SK-N-SH treated with all-trans-retinoic acid at 6 μM for 48 hours (cell line): ENCODE results near the gene C19orf85.

Experiments
- ESRRG ChIP-seq: fragments of 250-450 bp; sonication (Bioruptor Pico); IDR thresholded peaks from 2 replicates; pipeline ENCODE4 v1.6.1; 2021; ENCODE audit warnings: mild to moderate bottlenecking
- ISL1 ChIP-seq: fragments of 250-450 bp; sonication (Bioruptor Pico); IDR thresholded peaks from 2 replicates; pipeline ENCODE4 v2.1.2; 2022; ENCODE audit warnings: mild to moderate bottlenecking, moderate library complexity
- SNAI2 ChIP-seq: fragments of 250-450 bp; sonication (Bioruptor Pico); IDR thresholded peaks from 2 replicates; pipeline ENCODE4 v1.5.0; 2020; ENCODE audit warnings: mild to moderate bottlenecking, moderate library complexity
- TF ChIP-seq, protein P1 (sequence below): fragments of 250-450 bp; sonication (Bioruptor Pico); IDR thresholded peaks from 2 replicates; pipeline ENCODE4 v1.8.0; 2020; ENCODE audit warnings: mild to moderate bottlenecking, moderate library complexity, borderline replicate concordance

DNA sequence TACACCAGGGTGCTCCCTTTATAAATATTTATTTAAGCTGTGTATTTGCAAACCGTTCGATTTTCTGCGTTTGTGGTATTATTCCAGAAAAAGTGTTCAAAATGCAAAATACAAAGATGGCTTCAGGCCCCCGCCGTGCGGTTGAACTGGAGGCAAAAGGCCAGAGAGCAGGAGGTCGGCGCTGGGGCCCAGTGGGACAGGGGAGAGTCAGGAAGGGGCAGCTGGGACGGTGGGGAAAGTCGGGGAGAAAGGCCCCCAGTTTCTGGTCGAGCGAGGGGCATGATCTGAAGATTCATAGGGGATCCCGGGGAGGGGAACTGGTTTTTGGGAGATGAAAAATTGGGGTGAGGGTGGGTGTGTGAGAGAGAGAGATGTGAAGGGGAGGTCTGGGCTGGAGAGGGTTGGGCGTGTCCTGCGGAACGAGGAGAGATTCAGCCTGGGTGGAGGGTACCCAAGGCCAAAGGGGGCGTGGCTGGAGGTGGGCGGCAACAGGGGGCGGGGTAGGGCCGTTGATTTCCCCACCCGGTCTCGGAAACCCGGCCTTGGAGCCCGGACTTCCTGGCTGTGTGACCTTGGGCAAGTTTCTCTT, 3.8 kb downstream of the C19orf85 start:
- TF ChIP-seq ISL1 (CRISPR knock-in tag) (no peak), SNAI2 (CRISPR knock-in tag) (no peak), ESRRG (no peak)
- TF ChIP-seq, protein P1, sequence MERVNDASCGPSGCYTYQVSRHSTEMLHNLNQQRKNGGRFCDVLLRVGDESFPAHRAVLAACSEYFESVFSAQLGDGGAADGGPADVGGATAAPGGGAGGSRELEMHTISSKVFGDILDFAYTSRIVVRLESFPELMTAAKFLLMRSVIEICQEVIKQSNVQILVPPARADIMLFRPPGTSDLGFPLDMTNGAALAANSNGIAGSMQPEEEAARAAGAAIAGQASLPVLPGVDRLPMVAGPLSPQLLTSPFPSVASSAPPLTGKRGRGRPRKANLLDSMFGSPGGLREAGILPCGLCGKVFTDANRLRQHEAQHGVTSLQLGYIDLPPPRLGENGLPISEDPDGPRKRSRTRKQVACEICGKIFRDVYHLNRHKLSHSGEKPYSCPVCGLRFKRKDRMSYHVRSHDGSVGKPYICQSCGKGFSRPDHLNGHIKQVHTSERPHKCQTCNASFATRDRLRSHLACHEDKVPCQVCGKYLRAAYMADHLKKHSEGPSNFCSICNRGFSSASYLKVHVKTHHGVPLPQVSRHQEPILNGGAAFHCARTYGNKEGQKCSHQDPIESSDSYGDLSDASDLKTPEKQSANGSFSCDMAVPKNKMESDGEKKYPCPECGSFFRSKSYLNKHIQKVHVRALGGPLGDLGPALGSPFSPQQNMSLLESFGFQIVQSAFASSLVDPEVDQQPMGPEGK (CRISPR knock-in tag) = no peak
